SK-N-MC (cell line): ENCODE results near the gene OR52A5.

ENCODE experiments used
- EZH2 ChIP-seq: fragments of 200-600 bp; sonication (generic); IDR thresholded peaks from one replicate; pipeline ENCODE4 v1.6.1; 2017; ENCODE audit warnings: antibody characterized with exemption
- POLR2AphosphoS5 ChIP-seq: IDR thresholded peaks from 2 replicates; pipeline ENCODE4 v1.6.1; 2012; ENCODE audit warnings: mild to moderate bottlenecking, low read depth, low read length, borderline replicate concordance

- TF ChIP-seq EZH2 (no peak), POLR2AphosphoS5 (no peak)
Observed at GRCh38 chr11:5131584-5132335, 6.4 kb downstream of the OR52A5 start.
